GM12891 (cell line): ENCODE results near the gene GPR161.

Source experiments
- POLR2A ChIP-seq: IDR thresholded peaks from 2 replicates; pipeline ENCODE4 v1.6.1; 2011; ENCODE audit warnings: low read depth, low read length, control low read depth
- POLR2AphosphoS5 ChIP-seq: IDR thresholded peaks from 2 replicates; pipeline ENCODE4 v1.6.1; 2011; ENCODE audit warnings: low read depth, low read length, control low read depth
- POU2F2 ChIP-seq: IDR thresholded peaks from 2 replicates; pipeline ENCODE4 v1.6.1; 2011; ENCODE audit warnings: low read depth, mild to moderate bottlenecking, control low read depth, low read length, moderate library complexity
- SPI1 ChIP-seq: IDR thresholded peaks from 2 replicates; pipeline ENCODE4 v1.6.1; 2011; ENCODE audit warnings: low read depth, low read length, control low read depth
- TAF1 ChIP-seq: IDR thresholded peaks from 2 replicates; pipeline ENCODE4 v1.6.1; 2011; ENCODE audit warnings: low read depth, low read length, control low read depth

- no peak for TF ChIP-seq POLR2A
- no peak for TF ChIP-seq TAF1
- no peak for TF ChIP-seq POLR2AphosphoS5
- TF ChIP-seq SPI1, result no peak
- TF ChIP-seq POU2F2, result no peak
Measured at GRCh38 chr1:168099337-168099801, 37.4 kb downstream of the GPR161 start.
